Measurements from ENCODE around the gene DAW1.
"Not testable (repeated sequence)": the region's sequence is repeated elsewhere in the genome, so short reads cannot be mapped to it uniquely, and the experiment has no call there.

Gene DAW1, protein sequence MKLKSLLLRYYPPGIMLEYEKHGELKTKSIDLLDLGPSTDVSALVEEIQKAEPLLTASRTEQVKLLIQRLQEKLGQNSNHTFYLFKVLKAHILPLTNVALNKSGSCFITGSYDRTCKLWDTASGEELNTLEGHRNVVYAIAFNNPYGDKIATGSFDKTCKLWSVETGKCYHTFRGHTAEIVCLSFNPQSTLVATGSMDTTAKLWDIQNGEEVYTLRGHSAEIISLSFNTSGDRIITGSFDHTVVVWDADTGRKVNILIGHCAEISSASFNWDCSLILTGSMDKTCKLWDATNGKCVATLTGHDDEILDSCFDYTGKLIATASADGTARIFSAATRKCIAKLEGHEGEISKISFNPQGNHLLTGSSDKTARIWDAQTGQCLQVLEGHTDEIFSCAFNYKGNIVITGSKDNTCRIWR

DNA sequence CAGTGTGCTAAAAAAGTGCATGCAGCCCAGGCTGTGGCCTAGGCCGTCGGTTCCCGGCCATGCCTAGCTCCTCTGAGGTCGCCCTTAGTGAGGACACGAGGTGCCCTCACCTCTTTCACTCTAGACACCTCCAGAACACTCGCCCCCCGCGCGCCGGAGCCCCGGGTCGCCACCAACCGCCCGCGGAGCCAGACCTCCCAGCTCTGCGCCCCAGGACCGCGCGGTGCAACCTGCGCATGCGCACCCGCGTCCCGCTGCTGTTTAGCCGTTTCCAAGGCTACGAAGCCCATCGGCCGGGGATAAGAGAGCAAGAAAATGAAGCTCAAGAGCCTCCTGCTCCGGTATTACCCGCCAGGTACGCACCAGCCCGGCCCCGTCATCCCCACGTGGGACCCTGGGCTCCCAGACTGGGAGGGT is at the start of gene DAW1:
TSS of gene DAW1 (plus strand) at position 257 of the 417 bp plus-strand sequence. CDS start at position 316, 59 bp downstream.
- intact Hi-C loops (cut with DNase I) = no loop called here
- DNase-seq = peak; percentile 42 to 95 (median 60)

DNA sequence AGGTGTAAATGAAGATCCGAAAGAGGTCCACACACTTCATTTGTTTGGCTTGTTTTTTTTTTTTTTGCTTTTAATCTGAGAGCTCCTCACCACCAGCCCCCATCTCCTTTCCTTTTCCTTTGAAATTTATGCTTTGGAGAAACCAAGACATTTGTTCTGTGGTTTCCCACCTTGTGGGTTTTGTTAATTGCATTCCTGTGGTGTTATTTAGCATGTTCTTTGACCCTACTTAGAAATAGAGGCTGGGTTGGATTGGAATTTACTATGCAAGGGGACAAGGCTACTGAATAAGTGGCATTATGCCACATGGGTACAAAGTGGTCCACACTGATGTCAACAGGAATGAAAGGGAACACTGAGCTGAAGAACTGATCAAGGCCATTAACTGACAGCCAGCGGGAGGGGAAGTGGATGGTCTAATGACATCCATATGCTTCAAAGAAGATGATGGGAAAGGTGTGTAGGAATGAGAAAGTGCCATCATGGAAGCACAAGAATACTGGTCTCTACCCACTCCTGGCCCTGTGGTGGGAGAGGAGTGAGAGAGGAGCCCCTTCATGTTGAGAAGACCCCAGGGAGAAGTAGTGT is 48.9 kb upstream of the DAW1 start:
- intact Hi-C loops (cut with DNase I) = no loop called here

DNA sequence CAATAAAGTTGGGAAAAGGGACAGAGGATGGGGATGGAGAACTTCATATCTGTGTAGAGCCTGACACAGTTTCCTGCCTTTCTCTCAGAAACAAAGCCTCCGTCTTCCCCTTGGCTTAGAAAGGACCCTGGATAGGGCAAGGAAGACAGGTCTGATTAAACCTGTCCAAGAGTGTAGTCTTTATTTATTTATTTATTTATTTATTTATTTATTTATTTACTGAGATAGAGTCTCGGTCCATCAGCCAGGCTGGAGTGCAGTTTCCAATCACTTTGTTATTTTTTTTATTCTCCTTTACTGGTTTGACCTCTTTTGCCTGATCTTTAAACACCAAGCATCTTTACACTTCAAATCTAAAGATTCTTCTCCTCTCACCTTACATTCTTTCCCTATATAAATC is 47.5 kb upstream of the DAW1 start:
- intact Hi-C loops (cut with DNase I) = no loop called here
- DNase-seq = no peak

More for the DNA sequence above, 48.9 kb upstream of the DAW1 start:
- no peak for DNase-seq

DNA sequence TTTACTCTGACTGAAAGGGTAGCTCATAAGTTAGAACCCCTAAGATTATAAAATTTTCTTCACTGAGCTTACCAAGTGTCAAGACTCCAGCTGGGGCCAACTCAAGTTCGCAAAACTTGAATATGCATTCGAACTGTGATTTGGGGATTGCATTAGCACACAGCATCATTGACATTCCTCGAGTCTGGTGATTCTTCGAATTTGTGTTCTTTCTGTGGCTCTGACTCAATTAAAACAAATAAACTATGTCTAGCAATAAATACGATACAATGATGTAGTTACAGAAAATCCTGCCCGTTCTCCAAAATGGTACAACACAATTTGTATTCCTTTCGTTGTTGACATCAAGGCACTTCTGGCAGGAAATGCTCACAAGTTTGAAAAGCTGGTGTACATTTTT is 46.7 kb upstream of the DAW1 start:
- DNase-seq = no peak
- intact Hi-C loops (cut with DNase I) = no loop called here

DNA sequence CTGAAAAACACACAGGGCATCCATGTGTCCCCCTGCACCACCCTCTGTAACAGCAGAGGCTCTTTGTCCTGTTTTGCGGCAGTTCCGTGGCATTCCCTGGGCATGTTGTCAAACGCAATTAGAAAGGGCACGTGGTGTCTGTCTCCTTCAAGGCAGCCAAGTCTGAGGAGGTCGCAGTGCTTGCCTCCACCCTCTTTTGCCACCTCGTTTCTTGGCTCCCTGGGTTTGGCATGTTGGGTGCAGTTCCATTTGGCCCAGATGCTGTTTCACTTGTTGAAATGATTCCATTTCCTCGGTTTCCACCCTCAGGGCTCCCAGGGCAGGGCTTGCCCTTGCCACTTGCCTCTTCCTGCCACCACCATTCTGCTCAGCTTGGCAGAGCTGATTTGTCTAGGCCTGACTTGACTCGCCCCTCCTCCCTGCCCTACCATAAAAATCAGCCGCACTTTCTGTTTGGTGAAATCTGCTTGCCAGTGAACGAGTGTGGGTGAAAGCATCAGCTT is 45.4 kb upstream of the DAW1 start:
- DNase-seq = peak; percentile 13 to 86 (median 42)
- intact Hi-C loops (cut with DNase I) = no loop called here

DNA sequence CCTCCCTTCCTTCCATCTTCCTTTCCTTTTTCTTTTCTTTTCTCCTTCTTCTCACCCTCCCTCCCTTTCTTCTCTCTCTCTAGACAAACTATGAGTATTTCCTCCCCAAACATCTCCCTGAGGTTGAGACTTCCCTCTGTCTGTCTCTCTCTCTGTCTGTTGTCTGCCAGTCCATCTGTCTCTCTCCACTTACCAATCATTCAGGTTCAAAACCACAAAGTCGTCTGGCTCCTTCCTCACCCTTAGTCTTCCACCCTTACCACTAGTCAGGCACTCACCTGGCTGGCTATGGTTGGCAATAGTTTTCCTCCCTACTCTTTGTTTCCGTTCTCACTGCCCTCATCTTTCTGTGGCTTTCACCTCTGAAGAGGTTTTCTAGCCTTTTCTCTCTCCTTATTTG is 44.9 kb upstream of the DAW1 start:
- intact Hi-C loops (cut with DNase I) = no loop called here
- no peak for DNase-seq

DNA sequence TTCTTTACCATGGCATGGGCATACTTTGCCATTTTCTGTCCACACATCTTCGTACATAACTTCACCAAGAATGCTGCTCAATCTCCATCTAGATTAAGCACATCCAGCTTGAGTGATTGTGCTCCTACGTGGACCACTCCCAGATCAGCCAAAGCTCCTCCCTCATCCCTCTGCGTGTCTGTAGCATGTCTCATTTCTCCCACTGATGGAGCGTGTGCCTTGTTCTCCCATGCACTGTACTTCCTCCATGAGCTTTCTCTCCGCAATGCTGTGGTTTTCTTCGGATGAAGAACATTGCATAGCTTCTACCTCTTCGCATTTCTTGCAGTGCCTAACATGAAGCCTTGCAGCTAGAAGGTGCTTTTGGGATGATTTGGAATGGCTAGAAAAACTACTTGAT is 44.3 kb upstream of the DAW1 start:
- no peak for DNase-seq
- intact Hi-C loops (cut with DNase I) = no loop called here

DNA sequence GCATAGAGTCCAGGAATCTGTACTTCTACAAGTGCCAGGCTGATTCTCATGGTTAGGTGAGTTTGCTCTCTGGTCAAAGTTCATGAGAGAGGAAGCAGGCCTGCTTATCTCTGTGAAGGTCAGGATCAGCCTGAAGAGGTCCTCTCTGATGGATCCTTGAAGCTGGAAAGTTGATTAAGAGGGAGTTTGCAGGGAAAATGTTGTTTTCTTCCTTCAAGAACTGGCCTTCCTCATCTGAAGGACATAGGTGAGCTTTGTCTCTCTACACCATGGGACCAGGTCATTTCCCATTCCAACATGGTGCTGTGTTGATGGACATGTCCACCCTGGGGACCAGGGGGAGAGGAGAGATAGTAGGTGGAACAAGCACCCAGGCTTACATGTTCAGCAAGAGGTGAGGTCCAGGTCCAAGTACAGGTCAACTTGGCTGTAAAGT is 42.9 kb upstream of the DAW1 start:
- intact Hi-C loops (cut with DNase I) = no loop called here
- no peak for DNase-seq

DNA sequence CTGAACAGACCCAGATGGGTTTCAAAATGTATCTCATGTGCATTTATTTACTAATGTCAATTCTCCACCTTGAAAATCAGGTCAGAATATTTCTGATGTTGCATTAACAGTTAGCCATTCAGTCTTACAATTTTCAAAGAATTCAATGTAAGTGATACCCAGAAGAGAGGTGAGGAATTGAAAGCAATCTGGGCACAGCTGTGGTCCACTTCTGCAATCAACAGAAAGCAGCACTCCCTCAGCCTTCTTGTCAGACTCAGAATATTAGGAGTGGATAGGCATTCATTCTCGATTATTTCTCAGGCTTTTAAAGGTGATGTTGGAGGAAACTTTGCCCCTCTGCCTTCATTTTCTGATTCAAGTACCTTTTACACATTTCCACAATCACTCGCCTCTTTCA is 42.1 kb upstream of the DAW1 start:
- no peak for DNase-seq
- intact Hi-C loops (cut with DNase I) = no loop called here

DNA sequence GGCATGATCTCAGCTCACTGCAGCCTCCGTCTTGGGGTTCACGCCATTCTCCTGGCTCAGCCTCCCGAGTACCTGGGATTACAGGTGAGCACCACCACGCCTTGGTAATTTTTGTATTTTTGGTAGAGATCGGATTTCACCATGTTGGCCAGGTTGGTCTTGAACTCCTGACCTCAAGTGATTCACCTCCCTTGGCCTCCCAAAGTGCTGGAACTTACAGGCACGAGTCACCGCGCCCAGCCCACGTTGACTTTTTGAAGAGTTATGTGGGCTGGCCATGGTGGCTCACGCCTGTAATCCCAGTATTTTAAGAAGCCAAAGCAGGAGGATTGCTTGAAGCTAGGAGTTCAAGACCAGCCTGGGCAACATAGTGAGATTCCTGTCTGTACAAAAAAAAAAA is 37.0 kb upstream of the DAW1 start:
- intact Hi-C loops (cut with DNase I) = no loop called here
- DNase-seq = no peak

DNA sequence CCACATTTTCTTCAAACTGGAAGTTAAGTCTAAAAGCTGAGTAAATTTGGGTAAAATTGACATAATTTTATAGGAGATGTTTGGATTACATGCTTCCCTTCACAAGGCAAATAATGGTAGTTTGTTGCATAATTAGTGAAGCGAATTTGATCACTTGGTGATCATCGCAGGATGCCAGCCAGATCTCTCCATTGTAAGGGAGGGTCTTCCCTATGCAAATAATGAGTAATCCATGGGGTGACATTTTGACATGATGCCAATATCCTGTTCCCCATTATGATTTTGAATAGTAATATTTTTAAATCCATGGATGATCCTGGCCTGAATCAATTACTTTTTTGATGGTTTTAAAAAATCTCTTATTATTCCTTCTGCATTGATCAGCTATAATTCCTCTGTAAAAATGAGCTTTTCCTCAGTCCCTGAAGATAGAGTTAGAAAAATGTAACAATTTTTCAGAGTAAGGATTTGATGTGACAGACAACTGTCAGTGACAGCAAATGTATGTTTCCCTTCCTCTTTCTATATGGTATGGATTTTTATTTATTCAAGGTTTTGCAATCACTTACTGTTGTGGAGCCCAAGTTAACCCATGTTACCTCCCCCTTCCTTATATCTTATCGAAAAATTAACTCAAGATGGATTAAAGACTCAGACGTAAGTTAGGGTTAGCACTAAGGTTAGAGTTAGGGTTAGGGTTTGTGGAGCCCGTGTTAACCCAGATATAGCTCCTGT is 36.3 kb upstream of the DAW1 start:
- intact Hi-C loops (cut with DNase I) = no loop called here
- no peak for DNase-seq

DNA sequence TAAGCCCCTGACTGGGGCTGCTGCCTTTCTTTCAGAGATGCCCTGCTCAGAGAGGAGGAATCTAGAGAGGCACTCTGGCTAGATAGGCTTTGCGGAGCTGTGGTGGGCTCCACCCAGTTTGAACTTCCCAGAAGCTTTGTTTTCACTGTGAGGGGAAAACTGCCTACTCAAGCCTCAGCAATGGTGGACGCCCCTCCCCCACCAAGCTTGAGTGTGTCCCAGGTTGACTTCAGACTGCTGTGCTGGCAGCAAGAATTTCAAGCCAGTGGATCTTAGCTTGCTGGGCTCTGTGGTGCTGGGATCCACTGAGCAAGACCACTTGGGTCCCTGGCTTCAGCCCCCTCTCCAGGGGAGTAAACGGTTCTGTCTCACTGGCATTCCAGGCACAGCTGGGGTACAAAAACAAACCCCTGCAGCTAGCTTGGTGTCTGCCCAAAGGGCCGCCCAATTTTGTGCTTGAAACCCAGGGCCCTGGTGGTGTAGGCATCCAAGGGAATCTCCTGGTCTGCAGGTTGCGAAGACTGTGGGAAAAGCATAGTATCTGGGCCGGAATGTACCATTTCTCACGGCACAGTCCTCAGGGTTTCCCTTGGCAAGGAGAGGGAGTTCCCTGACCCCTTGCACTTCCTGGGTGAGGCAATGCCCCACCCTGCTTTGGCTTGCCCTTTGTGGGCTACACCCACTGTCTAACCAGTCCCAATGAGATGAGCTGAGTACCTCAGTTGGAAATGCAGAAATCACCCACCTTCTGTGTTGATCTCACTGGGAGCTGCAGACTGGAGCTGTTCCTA is 31.9 kb upstream of the DAW1 start:
- intact Hi-C loops (cut with DNase I); DNase-seq: not testable (repeated sequence)

DNA sequence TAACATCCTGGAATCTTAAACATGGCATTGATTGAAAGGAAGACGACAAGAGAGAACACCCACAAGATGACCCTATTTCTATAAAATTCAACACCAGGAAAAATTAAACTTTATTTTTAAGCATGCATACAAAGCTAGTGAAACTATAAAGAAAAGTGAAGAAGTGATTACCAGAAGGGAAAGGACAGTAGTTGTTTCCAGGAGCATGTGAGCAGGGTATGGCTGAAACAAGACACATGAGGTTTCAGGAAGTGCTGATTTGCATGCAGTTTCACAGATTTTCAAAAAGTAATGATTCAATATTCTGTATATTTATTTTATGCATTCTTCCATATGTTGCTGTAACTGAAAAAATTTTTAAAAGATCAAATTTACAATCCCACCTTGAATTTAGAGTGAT is 24.6 kb upstream of the DAW1 start:
- intact Hi-C loops (cut with DNase I) = no loop called here
- no peak for DNase-seq

DNA sequence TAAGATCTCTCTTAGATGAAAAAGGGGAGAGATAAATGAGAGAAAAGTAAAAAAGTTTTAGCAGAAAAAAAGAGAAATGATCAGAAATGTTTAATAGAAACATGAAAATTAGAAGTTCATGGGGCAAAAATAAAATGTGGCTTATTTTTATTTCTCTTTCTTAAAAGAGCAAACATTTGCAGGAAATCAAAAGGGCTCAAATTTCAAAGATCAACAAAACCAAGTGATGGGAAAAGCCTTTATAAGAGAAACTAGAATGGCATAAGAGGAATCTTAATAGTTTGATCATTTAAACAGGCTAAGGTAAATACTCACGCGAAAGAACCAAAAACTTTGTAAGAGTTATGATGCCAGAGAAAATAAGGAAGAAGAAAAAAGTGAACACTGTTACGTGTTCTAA is 23.3 kb upstream of the DAW1 start:
- DNase-seq = no peak
- intact Hi-C loops (cut with DNase I) = no loop called here

DNA sequence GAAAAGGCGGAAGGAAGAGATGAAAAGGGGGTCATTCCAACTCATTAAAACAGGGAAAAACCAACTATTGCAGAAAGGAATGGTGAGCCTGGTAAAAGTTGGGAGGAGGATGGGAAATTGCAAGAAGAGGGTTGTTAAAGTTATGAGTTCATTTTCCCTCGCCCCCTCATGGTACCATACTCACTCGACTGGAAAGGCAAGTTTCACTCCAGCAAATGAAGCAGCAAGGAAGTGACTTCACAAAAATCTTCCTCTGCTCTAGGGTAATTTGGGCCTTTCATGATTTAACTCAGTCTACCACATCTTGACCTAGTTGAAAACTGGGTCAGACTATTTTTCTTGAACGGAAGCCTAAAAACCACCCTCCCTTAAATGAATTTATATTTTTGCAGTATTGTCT is 22.8 kb upstream of the DAW1 start:
- DNase-seq = no peak

DNA sequence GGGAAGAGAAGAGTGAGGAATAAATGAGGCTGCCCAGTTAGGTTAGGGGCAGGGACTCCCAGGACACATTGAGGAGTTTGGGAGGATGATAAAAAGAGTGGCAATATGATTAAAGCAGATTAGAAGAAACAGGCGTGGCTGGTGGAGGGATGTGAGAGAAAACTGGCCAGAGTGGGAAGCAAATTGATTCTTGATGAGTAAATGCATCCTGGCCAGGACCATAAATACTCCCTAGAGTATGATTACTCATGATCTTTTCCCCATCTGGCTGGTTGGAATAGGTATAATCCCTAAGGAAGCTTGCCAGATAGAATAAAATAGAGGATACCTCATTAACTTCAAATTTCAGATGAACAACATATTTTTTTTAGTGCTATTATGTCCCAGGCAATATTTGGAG is 21.5 kb upstream of the DAW1 start:
- DNase-seq = no peak
- intact Hi-C loops (cut with DNase I) = no loop called here

More for the DNA sequence above, 22.8 kb upstream of the DAW1 start:
- intact Hi-C loops (cut with DNase I) = no loop called here

DNA sequence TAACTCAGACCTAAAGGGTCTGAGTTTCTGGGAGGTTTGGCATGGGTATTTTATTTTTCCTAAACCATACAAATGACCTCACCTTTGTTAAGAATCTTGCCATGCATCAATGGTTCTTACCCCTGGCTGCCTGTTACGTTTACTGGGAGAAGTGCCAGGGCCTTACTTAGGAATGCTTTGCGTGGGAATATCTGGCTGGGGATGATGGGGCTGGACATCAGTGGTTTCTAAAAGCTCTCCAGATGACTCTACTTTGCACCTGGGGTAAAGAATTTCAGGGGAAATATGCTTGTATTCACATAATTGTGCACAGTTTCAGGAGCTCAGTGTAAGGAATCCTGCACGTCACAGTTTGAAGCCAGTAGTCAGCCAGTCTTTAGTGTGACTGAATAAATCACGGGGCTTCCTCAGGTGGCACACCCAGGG is 18.2 kb upstream of the DAW1 start:
- intact Hi-C loops (cut with DNase I) = no loop called here
- DNase-seq = no peak

DNA sequence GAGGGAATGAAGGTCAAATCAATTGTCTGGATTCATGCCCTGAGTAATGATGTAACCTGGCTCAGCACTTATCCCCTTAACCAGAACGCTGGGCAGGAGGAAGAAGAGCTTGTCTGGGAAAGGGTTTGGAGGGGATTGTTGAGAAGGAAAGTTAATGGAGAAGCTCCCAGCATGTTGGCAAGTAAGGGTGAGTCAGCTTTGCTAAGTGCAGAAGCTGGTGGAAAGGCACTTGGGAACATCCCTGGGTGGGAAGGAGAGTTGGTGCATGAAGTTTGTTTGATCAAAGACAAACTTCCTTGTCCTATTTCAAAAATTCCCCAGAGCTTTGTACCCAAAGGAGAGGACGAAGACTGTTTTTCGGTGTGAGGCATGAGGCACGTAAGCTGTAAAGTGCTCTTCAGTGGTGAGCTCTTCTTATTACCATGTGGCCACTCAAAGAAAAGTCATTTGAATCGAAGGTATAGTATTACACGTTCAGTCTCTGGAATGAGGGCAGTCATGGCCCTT is 17.6 kb upstream of the DAW1 start:
- DNase-seq = no peak
- intact Hi-C loops (cut with DNase I) = no loop called here

DNA sequence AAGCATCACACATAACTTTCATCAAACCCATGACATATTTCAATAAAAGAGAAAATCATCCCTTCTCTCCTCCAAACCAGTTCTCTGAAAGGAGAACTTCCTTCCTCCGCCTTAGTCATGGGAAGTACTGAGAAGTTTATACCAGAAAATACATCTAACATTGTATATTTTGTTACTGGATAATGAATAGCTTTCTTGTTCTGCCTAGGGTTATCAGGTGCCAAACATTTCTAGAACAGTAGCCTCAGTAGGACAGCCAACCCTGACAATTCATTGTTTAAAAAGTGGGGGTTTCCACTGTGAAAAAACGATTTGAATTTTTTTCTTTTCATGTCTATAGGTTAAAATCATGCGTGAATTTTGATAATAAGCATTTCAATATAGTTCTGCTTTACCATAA is 16.0 kb upstream of the DAW1 start:
- intact Hi-C loops (cut with DNase I) = no loop called here
- no peak for DNase-seq

DNA sequence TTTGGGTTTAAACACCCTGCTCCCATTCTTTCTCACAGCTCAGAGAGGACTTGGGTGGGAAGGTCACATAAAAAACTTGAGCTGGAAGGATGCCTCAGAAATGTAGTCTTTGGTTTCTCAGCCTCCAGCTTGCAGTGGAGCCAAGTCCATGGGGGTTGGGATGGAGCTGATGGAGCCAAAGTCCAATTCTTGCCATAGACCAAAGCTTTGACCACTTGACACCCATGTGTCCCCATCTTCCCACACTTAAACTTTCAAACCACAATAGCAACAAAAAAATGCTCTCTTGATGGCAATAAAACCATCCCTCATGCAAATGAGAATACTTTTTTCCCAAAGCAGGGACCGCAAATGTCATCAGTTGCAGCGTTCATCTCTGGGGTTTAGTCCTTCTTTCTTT is 14.7 kb upstream of the DAW1 start:
- intact Hi-C loops (cut with DNase I) = no loop called here
- no peak for DNase-seq
